Esophagus muscularis mucosa (tissue), 4 donors: Measurements from ENCODE around the gene CCDC169. TPM values are rescaled to one million over a fixed set of nuclear protein-coding genes. Genes with fewer than 3 reads are reported as not detected.

Experiments used
- DNase-seq: peaks from one replicate; pipeline ENCODE4 v3.0.0-alpha.2; 2017; ENCODE audit errors: extremely low spot score
- H3K27ac ChIP-seq, 4 donors: fragments of 200-600 bp; sonication (generic); replicated peaks in 1 of 4; 1 replicate in 3 of 4; 2 replicates in 1 of 4; pipeline ENCODE4 v1.5.1; 2016 to 2019; ENCODE audit warnings: mild to moderate bottlenecking in 1 of 4
- H3K27me3 ChIP-seq, 4 donors: fragments of 200-600 bp; sonication (generic); one replicate each; pipeline versions ENCODE4 v1.5.1 to v1.6.0; 2016 to 2019
- H3K36me3 ChIP-seq, 4 donors: fragments of 200-600 bp; sonication (generic); one replicate each; pipeline ENCODE4 v1.5.1; 2016 to 2019
- H3K4me1 ChIP-seq, 4 donors: fragments of 200-600 bp; sonication (generic); one replicate each; pipeline ENCODE4 v1.5.1; 2016 to 2019
- H3K4me3 ChIP-seq, 4 donors: fragments of 200-600 bp; sonication (generic); 1 replicate in 2 of 4; 2 replicates in 2 of 4; pipeline ENCODE4 v1.5.1; 2016 to 2019; ENCODE audit warnings: mild to moderate bottlenecking in 4 of 4, moderate library complexity in 1 of 4
- H3K9me3 ChIP-seq, 4 donors: fragments of 200-600 bp; sonication (generic); 1 replicate in 3 of 4; 2 replicates in 1 of 4; pipeline ENCODE4 v1.5.1; 2016 to 2019
- EP300 ChIP-seq: sonication (generic); formaldehyde crosslinking; IDR thresholded peaks from one replicate; pipeline ENCODE4 v1.6.1; 2017; ENCODE audit warnings: antibody characterized with exemption
- POLR2A ChIP-seq: fragments of 450-650 bp; IDR thresholded peaks from one replicate; pipeline ENCODE4 v1.6.1; 2017; ENCODE audit warnings: antibody characterized with exemption, moderate library complexity, mild to moderate bottlenecking, low read depth
- POLR2AphosphoS5 ChIP-seq, 2 donors: sonication (generic); formaldehyde crosslinking; IDR thresholded peaks; one replicate each; pipeline ENCODE4 v1.6.1; 2017; ENCODE audit warnings: antibody characterized with exemption in 2 of 2
- WGBS: methylation state at CpG from one replicate; pipeline ENCODE4 v1.1.5; 2018; 5-methylcytosine and 5-hydroxymethylcytosine counted together
- intact Hi-C: fragments of 100-400 bp; cut with DNase I; formaldehyde crosslinking; loops from one replicate; pipeline ENCODE4 v1.15.1; 2023
- total RNA-seq, 4 donors: library from RNA; depleted of rRNA; stranded (reverse); fragments of >200 nt; gene quantifications; one replicate each; pipeline versions ENCODE4 v1.1.0 to v1.2.1, GENCODE V29; 2016
- TF ChIP-seq, protein P1 (sequence below), 3 experiments: fragments of 200-600 bp in 2 of 3; fragments of 450-650 bp in 1 of 3; sonication (generic) in 2 of 3; IDR thresholded peaks; one replicate each; pipeline ENCODE4 v1.5.1; 2017 to 2019; ENCODE audit warnings: antibody characterized with exemption in 3 of 3, mild to moderate bottlenecking in 2 of 3, moderate library complexity in 1 of 3

CCDC169 gene
- total RNA-seq, 4 donors from 2014 or later, result 0.42 to 1.6 (median 0.84) TPM

DNA sequence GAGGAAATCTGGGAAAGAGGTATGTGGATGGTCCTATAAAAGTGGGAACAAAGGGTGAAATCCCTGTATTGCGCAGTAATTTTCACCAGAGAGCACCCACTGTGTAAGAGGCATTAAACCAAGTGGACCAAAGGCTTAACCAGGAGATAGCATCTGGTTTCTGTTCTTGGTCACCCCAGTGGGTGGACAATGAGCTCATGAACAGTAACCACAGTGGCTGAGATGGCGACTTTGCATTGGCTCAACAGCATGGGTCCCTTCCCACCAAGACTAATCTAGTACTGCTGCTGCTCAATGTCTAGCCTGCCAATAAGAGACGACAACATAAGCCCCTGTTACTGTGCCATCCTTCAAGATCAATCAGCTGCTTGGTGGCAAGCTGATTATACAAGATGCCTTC lies 36.6 kb downstream of the CCDC169 start:
- no peak overlapping the region for H3K27ac ChIP-seq
- H3K36me3 ChIP-seq, result no peaks in the 10 kb centered on the region
- peaks cover 0 to 9% (median 0%) of the 10 kb centered on the region in 4 donors for H3K4me1 ChIP-seq
- H3K27me3 ChIP-seq, result no peaks in the 10 kb centered on the region
- H3K4me3 ChIP-seq, result no peak overlapping the region
- H3K9me3 ChIP-seq, result no peaks in the 10 kb centered on the region
- 87% methylated on average over 3 of the region's 3 CpGs for WGBS
- no peak for DNase-seq
- TF ChIP-seq, protein P1, sequence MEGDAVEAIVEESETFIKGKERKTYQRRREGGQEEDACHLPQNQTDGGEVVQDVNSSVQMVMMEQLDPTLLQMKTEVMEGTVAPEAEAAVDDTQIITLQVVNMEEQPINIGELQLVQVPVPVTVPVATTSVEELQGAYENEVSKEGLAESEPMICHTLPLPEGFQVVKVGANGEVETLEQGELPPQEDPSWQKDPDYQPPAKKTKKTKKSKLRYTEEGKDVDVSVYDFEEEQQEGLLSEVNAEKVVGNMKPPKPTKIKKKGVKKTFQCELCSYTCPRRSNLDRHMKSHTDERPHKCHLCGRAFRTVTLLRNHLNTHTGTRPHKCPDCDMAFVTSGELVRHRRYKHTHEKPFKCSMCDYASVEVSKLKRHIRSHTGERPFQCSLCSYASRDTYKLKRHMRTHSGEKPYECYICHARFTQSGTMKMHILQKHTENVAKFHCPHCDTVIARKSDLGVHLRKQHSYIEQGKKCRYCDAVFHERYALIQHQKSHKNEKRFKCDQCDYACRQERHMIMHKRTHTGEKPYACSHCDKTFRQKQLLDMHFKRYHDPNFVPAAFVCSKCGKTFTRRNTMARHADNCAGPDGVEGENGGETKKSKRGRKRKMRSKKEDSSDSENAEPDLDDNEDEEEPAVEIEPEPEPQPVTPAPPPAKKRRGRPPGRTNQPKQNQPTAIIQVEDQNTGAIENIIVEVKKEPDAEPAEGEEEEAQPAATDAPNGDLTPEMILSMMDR (IDR thresholded peaks at IDR 0.05), result no peak
- TF ChIP-seq POLR2A (no peak), POLR2AphosphoS5 (IDR thresholded peaks at IDR 0.05) (no peak), EP300 (no peak)
- intact Hi-C loops, result no loop called here

DNA sequence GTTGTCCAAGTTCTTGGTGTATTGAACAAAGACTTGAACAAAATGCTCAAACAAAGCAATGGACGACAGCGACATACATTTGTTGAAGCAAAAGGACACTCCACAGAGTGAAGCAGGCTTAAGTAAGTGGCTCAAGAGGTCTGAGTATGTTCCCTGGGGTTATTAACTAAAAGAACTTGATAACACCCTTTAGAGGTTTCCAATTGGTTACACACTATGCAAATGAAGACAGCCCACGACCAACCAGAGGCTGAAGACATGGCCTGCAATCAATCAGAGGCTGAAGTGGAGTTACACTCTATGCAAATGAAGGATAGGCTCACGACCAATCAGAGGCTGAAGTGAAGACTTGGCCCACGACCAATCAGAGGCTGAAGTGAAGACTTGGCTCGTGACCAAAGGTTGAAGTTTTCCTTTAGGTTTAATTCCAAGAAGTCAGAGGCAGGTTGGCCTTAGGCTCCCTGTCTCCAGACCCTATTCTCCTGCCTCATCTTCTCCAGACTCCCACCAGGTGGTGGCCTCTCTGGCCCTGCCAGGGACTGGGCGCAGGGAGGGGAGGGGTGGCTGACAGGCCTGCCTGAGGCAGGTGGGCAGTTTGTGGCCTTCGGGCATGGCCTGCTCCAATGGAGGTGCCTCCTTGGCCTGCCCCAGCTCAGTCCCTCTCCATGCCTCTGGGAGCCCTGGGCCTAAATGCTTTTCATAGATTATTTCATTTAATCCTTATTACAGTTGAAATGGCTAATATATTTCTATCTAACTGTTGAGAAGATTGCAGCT lies 38.1 kb downstream of the CCDC169 start:
- H3K27ac ChIP-seq, result no peak overlapping the region
- 92% methylated on average over 7 of the region's 8 CpGs for WGBS
- TF ChIP-seq POLR2A (no peak), EP300 (no peak), POLR2AphosphoS5 (IDR thresholded peaks at IDR 0.05) (no peak)
- TF ChIP-seq, protein P1 (IDR thresholded peaks at IDR 0.05), result no peak

DNA sequence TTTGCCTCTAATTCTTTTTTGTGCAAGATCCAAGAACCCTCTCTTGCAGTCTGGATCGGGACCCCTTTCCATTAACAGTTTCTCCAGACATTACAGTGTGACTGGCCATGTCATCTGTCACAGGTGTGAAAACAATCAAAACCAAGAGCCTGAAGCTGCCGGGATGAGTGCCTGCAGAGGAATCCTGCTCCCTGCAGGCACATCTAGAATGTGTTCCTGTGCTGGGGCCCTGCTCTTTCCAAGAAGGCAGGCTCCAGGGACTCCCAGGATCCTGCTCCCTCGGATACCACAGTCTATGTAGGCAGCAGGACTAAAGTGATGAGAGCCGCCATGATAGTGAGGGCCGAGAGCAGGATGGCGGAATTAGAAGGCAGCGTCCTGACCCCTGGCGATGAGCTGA lies 38.8 kb downstream of the CCDC169 start:
- Histone ChIP-seq H3K4me1 (peaks cover 0 to 9% (median 0%) of the 10 kb centered on the region in 4 donors), H3K4me3 (no peak overlapping the region), H3K27ac (no peak overlapping the region), H3K9me3 (no peaks in the 10 kb centered on the region), H3K27me3 (no peaks in the 10 kb centered on the region), H3K36me3 (no peaks in the 10 kb centered on the region)
- WGBS, result 84% methylated on average over 8 of the region's 8 CpGs
- no peak for DNase-seq
- TF ChIP-seq POLR2AphosphoS5 (IDR thresholded peaks at IDR 0.05) (no peak), POLR2A (no peak), EP300 (no peak)
- TF ChIP-seq, protein P1 (IDR thresholded peaks at IDR 0.05), result no peak
- intact Hi-C loops, result no loop called here

More for the DNA sequence above, 38.1 kb downstream of the CCDC169 start:
- Histone ChIP-seq H3K36me3 (no peaks in the 10 kb centered on the region), H3K4me1 (peaks cover 0 to 9% (median 0%) of the 10 kb centered on the region in 4 donors), H3K27me3 (no peaks in the 10 kb centered on the region), H3K9me3 (no peaks in the 10 kb centered on the region), H3K4me3 (no peak overlapping the region)
- intact Hi-C loops, result no loop called here
- DNase-seq, result no peak

DNA sequence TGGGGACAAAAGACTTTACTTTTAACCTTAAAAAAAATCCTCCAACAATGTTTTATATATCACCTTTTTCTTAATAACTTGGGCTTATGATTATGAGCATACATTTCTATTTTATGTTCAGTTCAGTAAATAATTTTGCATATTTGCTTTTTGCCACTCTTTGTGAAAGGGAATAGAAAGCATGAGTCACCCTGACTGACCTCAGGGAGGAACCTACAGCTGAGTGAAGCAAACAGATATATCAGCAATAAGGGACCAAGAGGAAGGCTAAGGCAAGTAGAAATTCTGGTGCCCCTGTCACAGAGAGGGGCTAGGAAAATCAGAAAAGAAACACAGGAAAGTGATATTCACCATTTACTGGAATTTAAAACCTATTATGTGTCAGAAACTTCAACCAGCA lies 46.1 kb downstream of the CCDC169 start:
- Histone ChIP-seq H3K4me3 (no peak overlapping the region), H3K27ac (no peak overlapping the region), H3K9me3 (peaks cover 0 to 7% (median 0%) of the 10 kb centered on the region in 4 donors), H3K27me3 (no peaks in the 10 kb centered on the region), H3K4me1 (no peaks in the 10 kb centered on the region), H3K36me3 (peaks cover 0 to 4% (median under 1%) of the 10 kb centered on the region in 4 donors)
- TF ChIP-seq, protein P1 (IDR thresholded peaks at IDR 0.05), result no peak
- no peak for TF ChIP-seq POLR2AphosphoS5 (IDR thresholded peaks at IDR 0.05)
- DNase-seq, result no peak
- intact Hi-C loops, result no loop called here
